ENCODE measurements around the gene TIPRL.

- TF ChIP-seq, protein P1, sequence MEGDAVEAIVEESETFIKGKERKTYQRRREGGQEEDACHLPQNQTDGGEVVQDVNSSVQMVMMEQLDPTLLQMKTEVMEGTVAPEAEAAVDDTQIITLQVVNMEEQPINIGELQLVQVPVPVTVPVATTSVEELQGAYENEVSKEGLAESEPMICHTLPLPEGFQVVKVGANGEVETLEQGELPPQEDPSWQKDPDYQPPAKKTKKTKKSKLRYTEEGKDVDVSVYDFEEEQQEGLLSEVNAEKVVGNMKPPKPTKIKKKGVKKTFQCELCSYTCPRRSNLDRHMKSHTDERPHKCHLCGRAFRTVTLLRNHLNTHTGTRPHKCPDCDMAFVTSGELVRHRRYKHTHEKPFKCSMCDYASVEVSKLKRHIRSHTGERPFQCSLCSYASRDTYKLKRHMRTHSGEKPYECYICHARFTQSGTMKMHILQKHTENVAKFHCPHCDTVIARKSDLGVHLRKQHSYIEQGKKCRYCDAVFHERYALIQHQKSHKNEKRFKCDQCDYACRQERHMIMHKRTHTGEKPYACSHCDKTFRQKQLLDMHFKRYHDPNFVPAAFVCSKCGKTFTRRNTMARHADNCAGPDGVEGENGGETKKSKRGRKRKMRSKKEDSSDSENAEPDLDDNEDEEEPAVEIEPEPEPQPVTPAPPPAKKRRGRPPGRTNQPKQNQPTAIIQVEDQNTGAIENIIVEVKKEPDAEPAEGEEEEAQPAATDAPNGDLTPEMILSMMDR (IDR thresholded peaks at IDR 0.05): no peak
- no peak for TF ChIP-seq POLR2A (IDR thresholded peaks at IDR 0.05)
These were observed 11.6 kb downstream of the TIPRL start for GRCh38 chr1:168190403-168190802.

All from stomach (tissue), 4 donors.